ENCODE results near the gene FSCN2.

FSCN2 gene

GRCh38 chr17:81498953-81499600 lies 29.1 kb upstream of the FSCN2 start:
- ATAC-seq (replicated peaks) (no peak), DNase-seq (no peak)
- Mint-ChIP-seq H3K4me1 (ENCODE audit: low read depth in 2 of 2) (peaks cover 0 to 2% of the 10 kb centered on the region in 2 donors), H3K27ac (no peak overlapping the region), H3K4me3 (no peak overlapping the region), H3K9me3 (no peaks in the 10 kb centered on the region), H3K36me3 (ENCODE audit: insufficient read depth) (no peaks in the 10 kb centered on the region), H3K27me3 (peaks cover 0 to 14% of the 10 kb centered on the region in 2 donors)

DNA sequence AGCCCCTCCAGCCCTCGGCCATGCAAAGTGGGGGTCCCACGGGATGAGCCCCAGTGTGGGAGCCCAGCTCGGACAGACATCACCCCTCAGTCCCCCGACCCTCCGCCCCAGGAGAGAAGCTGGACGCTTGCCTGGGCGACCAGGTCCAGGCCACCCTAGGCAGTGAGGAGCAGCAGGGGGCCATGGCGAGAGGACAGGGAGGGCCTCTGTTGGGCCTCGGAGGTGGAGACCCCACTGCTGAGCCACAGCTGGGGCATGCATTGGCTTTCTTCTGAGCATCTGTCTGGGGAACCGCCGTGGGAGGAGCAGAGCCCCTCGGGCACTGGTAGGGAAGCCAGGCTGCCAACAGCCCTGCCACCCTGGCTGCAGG lies 28.6 kb upstream of the FSCN2 start:
- H3K9me3 Mint-ChIP-seq, result no peaks in the 10 kb centered on the region
- peaks cover 0 to 2% of the 10 kb centered on the region in 2 donors for H3K4me1 Mint-ChIP-seq (ENCODE audit: low read depth in 2 of 2)
- peaks cover 0 to 9% of the 10 kb centered on the region in 2 donors for H3K27me3 Mint-ChIP-seq
- ATAC-seq (replicated peaks) (no peak), DNase-seq (no peak)
- no peak overlapping the region for H3K27ac Mint-ChIP-seq
- no peak overlapping the region for H3K4me3 Mint-ChIP-seq
- H3K36me3 Mint-ChIP-seq (ENCODE audit: insufficient read depth), result peaks cover 1% of the 10 kb centered on the region

DNA sequence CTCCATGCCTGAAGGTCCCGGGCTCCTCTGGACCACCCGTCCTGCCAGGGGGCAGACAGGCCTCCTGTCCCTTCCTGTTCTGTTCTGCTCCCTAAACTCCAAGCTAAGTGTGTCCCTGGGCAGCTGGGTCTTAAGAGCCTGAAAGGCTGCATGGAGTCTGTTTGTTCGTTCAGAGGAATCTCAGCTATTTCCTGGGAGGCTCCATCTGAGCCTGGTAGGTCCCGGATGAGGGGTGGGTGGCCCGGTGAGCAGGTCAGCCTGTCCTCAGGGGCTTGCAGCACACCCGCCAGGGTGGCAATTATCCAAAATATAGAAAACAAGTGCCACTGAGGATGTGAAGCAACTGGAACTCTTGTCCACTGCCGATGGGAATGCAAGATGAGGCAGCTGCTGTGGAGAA lies 28.1 kb upstream of the FSCN2 start:
- H3K36me3 Mint-ChIP-seq (ENCODE audit: insufficient read depth), result peaks cover 4% of the 10 kb centered on the region

DNA sequence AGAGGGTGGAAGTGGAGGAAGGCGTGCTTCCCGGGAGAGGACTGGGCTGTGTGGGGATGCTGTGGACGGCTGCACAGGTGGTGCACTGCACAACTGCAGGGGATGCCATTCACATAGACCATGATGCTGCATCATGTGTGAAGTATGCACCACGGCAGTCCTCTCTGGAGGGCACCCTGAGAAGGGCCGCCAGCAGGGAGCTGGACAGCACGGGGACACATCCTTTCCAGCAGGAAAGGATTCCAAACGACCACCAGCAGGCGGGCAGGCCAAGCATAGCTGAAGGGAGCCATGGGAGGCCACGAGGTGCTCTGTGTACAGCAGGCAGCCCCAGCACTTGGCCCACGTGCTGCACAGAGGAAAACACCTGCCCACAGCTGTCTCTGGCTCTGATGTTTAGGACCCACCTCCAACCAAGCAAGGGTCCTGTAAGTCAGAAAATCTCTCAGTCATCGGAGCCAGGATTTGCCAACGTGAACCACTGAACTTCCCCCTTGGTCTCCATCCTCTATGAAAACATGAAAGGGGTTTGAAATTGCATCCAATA lies 25.6 kb upstream of the FSCN2 start:
- Mint-ChIP-seq H3K4me3 (no peak overlapping the region), H3K27me3 (no peaks in the 10 kb centered on the region), H3K36me3 (ENCODE audit: insufficient read depth) (peaks cover 4% of the 10 kb centered on the region), H3K27ac (no peak overlapping the region), H3K4me1 (ENCODE audit: low read depth in 2 of 2) (peaks cover under 1% of the 10 kb centered on the region in 2 donors), H3K9me3 (no peaks in the 10 kb centered on the region)
- DNase-seq (no peak), ATAC-seq (replicated peaks) (no peak)

More for the DNA sequence above, 28.1 kb upstream of the FSCN2 start:
- peaks cover 0 to 1% of the 10 kb centered on the region in 2 donors for H3K4me1 Mint-ChIP-seq (ENCODE audit: low read depth in 2 of 2)
- DNase-seq (no peak), ATAC-seq (replicated peaks) (no peak)
- no peaks in the 10 kb centered on the region for H3K9me3 Mint-ChIP-seq
- H3K27me3 Mint-ChIP-seq, result peaks cover 0 to 5% of the 10 kb centered on the region in 2 donors
- H3K4me3 Mint-ChIP-seq, result no peak overlapping the region
- H3K27ac Mint-ChIP-seq, result no peak overlapping the region

- no peaks in the 10 kb centered on the region for H3K27me3 Mint-ChIP-seq
- peaks cover 13% of the 10 kb centered on the region for H3K36me3 Mint-ChIP-seq (ENCODE audit: insufficient read depth)
- H3K27ac Mint-ChIP-seq, result no peak overlapping the region
- H3K9me3 Mint-ChIP-seq, result no peaks in the 10 kb centered on the region
- peaks cover 6 to 10% of the 10 kb centered on the region in 2 donors for H3K4me1 Mint-ChIP-seq (ENCODE audit: low read depth in 2 of 2)
- H3K4me3 Mint-ChIP-seq, result no peak overlapping the region
- ATAC-seq (replicated peaks) (no peak), DNase-seq (no peak)
These were observed 24.6 kb upstream of the FSCN2 start for GRCh38 chr17:81503619-81504018.

GRCh38 chr17:81508639-81509206 lies 19.5 kb upstream of the FSCN2 start:
- Mint-ChIP-seq H3K27ac (peak overlapping the region; percentile 94 to 99), H3K4me1 (ENCODE audit: low read depth in 2 of 2) (peaks cover 46% of the 10 kb centered on the region in 2 donors), H3K27me3 (no peaks in the 10 kb centered on the region), H3K9me3 (no peaks in the 10 kb centered on the region), H3K36me3 (ENCODE audit: insufficient read depth) (peaks cover 61% of the 10 kb centered on the region), H3K4me3 (peak overlapping the region; percentile 94 to 99)
- DNase-seq (no peak), ATAC-seq (replicated peaks) (no peak)

GRCh38 chr17:81509207-81509971 lies 18.8 kb upstream of the FSCN2 start:
- H3K27ac Mint-ChIP-seq, result peak overlapping the region; percentile 94 to 99
- H3K36me3 Mint-ChIP-seq (ENCODE audit: insufficient read depth), result peaks cover 68% of the 10 kb centered on the region
- peak overlapping the region; percentile 94 to 99 for H3K4me3 Mint-ChIP-seq
- no peaks in the 10 kb centered on the region for H3K27me3 Mint-ChIP-seq
- DNase-seq (peak in 1 of 3 experiments; percentile 18), ATAC-seq (replicated peaks) (peak; percentile 4)
- H3K4me1 Mint-ChIP-seq (ENCODE audit: low read depth in 2 of 2), result peaks cover 47% of the 10 kb centered on the region in 2 donors
- no peaks in the 10 kb centered on the region for H3K9me3 Mint-ChIP-seq

DNA sequence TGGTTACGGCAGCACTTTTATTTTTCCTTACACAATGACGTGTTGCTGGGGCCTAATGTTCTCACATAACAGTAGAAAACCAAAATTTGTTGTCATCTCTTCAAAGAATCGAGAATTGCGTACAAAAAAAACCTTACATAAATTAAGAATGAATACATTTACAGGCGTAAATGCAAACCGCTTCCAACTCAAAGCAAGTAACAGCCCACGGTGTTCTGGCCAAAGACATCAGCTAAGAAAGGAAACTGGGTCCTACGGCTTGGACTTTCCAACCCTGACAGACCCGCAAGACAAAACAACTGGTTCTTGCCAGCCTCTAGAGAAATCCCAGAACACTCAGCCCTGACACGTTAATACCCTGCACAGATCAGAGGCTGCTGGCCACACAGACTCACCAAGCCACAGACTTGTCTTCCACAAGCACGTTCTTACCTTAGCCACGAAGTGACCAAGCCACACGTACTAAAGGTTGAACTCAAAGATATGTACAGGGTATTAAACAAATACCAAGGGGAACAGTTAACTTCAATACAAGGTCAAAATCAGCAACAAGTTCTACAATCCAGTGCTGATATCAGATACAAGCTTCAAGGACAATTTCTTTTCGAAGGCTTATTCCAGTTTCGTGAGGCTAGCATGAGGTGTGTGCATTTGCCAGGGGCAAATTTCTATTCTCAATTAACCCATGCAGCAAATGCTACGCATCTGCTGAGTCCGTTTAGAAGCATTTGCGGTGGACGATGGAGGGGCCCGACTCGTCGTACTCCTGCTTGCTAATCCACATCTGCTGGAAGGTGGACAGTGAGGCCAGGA lies 18.0 kb upstream of the FSCN2 start:
- DNase-seq (no peak), ATAC-seq (replicated peaks) (no peak)
- peak overlapping the region; percentile 94 to 99 for H3K4me3 Mint-ChIP-seq
- H3K9me3 Mint-ChIP-seq, result no peaks in the 10 kb centered on the region
- no peaks in the 10 kb centered on the region for H3K27me3 Mint-ChIP-seq
- peak overlapping the region; percentile 94 to 99 for H3K27ac Mint-ChIP-seq
- peaks cover 49% of the 10 kb centered on the region in 2 donors for H3K4me1 Mint-ChIP-seq (ENCODE audit: low read depth in 2 of 2)
- H3K36me3 Mint-ChIP-seq (ENCODE audit: insufficient read depth), result peaks cover 64% of the 10 kb centered on the region

DNA sequence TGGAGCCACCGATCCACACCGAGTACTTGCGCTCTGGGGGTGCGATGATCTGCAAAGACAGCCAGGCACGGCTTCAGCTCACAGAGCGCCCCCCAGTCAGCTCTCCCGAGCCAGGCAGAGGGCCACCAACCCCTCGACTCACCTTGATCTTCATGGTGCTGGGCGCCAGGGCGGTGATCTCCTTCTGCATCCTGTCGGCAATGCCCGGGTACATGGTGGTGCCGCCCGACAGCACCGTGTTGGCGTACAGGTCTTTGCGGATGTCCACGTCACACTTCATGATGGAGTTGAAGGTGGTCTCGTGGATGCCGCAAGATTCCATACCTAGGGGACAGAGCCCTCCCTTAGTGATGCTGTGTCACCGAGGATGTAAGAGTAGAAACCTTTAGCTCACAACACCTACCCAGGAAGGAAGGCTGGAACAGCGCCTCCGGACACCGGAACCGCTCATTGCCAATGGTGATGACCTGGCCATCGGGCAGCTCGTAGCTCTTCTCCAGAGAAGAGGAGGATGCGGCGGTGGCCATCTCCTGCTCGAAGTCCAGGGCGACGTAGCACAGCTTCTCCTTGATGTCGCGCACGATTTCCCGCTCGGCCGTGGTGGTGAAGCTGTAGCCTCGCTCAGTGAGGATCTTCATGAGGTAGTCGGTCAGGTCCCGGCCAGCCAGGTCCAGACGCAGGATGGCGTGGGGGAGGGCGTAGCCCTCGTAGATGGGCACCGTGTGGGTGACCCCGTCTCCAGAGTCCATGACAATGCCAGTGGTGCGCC lies 17.2 kb upstream of the FSCN2 start:
- peak overlapping the region; percentile 94 to 99 for H3K4me3 Mint-ChIP-seq
- H3K4me1 Mint-ChIP-seq (ENCODE audit: low read depth in 2 of 2), result peaks cover 52 to 54% of the 10 kb centered on the region in 2 donors
- peaks cover 70% of the 10 kb centered on the region for H3K36me3 Mint-ChIP-seq (ENCODE audit: insufficient read depth)
- H3K27ac Mint-ChIP-seq, result peak overlapping the region; percentile 94 to 99
- ATAC-seq (replicated peaks) (no peak), DNase-seq (peak; percentile 27 to 49 (median 37))
- no peaks in the 10 kb centered on the region for H3K9me3 Mint-ChIP-seq
- H3K27me3 Mint-ChIP-seq, result no peaks in the 10 kb centered on the region

GRCh38 chr17:81511554-81511803 lies 16.7 kb upstream of the FSCN2 start:
- Mint-ChIP-seq H3K27ac (peak overlapping the region; percentile 94 to 99), H3K4me3 (peak overlapping the region; percentile 94 to 99), H3K4me1 (ENCODE audit: low read depth in 2 of 2) (peaks cover 57 to 58% of the 10 kb centered on the region in 2 donors), H3K27me3 (no peaks in the 10 kb centered on the region), H3K36me3 (ENCODE audit: insufficient read depth) (peaks cover 70% of the 10 kb centered on the region), H3K9me3 (no peaks in the 10 kb centered on the region)
- ATAC-seq (replicated peaks), result no peak
- DNase-seq, result no peak

GRCh38 chr17:81511804-81512561 lies 16.2 kb upstream of the FSCN2 start:
- Mint-ChIP-seq H3K36me3 (ENCODE audit: insufficient read depth) (peaks cover 70% of the 10 kb centered on the region), H3K27ac (peak overlapping the region; percentile 94 to 99), H3K27me3 (no peaks in the 10 kb centered on the region), H3K9me3 (no peaks in the 10 kb centered on the region), H3K4me1 (ENCODE audit: low read depth in 2 of 2) (peaks cover 61 to 62% of the 10 kb centered on the region in 2 donors), H3K4me3 (peak overlapping the region; percentile 94 to 99)
- peak; percentile 26 to 36 (median 26) for DNase-seq
- ATAC-seq (replicated peaks), result no peak
